Endodermal cell (in vitro differentiated cells): Measurements from ENCODE around the gene GAB4. TPM values are rescaled to one million over a fixed set of nuclear protein-coding genes. Genes with fewer than 3 reads are reported as not detected.
"Not testable (repeated sequence)": the region's sequence is repeated elsewhere in the genome, so short reads cannot be mapped to it uniquely, and the experiment has no call there.

Experiments used
- DNase-seq: peaks from one replicate; pipeline ENCODE4 v3.0.0-alpha.2; 2017
- H3K27ac ChIP-seq: 2 replicates; pipeline ENCODE4 v1.5.1; 2013; ENCODE audit warnings: mild to moderate bottlenecking, low read depth, low read length, moderate library complexity
- H3K27me3 ChIP-seq: 2 replicates; pipeline ENCODE4 v1.6.1; 2013; ENCODE audit warnings: mild to moderate bottlenecking, low read length, moderate library complexity; ENCODE audit not compliant: insufficient read depth, control insufficient read depth, poor library complexity, severe bottlenecking
- H3K36me3 ChIP-seq: 2 replicates; pipeline ENCODE4 v1.7.0; 2013; ENCODE audit warnings: mild to moderate bottlenecking, low read length, moderate library complexity; ENCODE audit not compliant: control insufficient read depth, insufficient read depth
- H3K4me1 ChIP-seq: one replicate; pipeline ENCODE4 v1.7.0; 2013; ENCODE audit warnings: low read length; ENCODE audit not compliant: control insufficient read depth, insufficient read depth
- H3K4me3 ChIP-seq: 2 replicates; pipeline ENCODE4 v1.5.1; 2013; ENCODE audit warnings: mild to moderate bottlenecking, low read length, moderate library complexity
- H3K9ac ChIP-seq: 2 replicates; pipeline ENCODE4 v1.6.1; 2013; ENCODE audit warnings: mild to moderate bottlenecking, low read length, moderate library complexity; ENCODE audit not compliant: poor library complexity, severe bottlenecking; ENCODE audit errors: extremely low read depth
- H3K9me3 ChIP-seq: 2 replicates; pipeline ENCODE4 v1.6.1; 2013; ENCODE audit warnings: mild to moderate bottlenecking, low read length, moderate library complexity; ENCODE audit not compliant: control insufficient read depth
- H3K27ac Mint-ChIP-seq: 2 replicates; pipeline ENCODE4 v1.8.0; 2020; ENCODE audit warnings: mixed read lengths
- H3K27me3 Mint-ChIP-seq: 2 replicates; pipeline ENCODE4 v1.8.0; 2021; ENCODE audit warnings: mild to moderate bottlenecking, mixed read lengths; ENCODE audit not compliant: insufficient read depth
- H3K36me3 Mint-ChIP-seq: 2 replicates; pipeline ENCODE4 v1.8.0; 2020; ENCODE audit warnings: low read depth, mixed read lengths
- H3K4me1 Mint-ChIP-seq: 2 replicates; pipeline ENCODE4 v1.8.0; 2020; ENCODE audit warnings: mixed read lengths
- H3K4me3 Mint-ChIP-seq: 2 replicates; pipeline ENCODE4 v1.8.0; 2020; ENCODE audit warnings: mild to moderate bottlenecking, moderate library complexity, mixed read lengths
- H3K9me3 Mint-ChIP-seq: 2 replicates; pipeline ENCODE4 v1.8.0; 2020; ENCODE audit warnings: mild to moderate bottlenecking, mixed read lengths
- WGBS, 2 experiments: methylation state at CpG; one replicate each; pipeline versions ENCODE4 v1.1.5 to v1.1.7; 2013; ENCODE audit warnings: missing lambda C conversion rate in 2 of 2, mixed read lengths in 1 of 2; ENCODE audit not compliant: insufficient coverage in 1 of 2, insufficient read length in 1 of 2; 5-methylcytosine and 5-hydroxymethylcytosine counted together
- total RNA-seq, 2 donors: library from RNA; stranded (reverse); fragmentation: NEBNext Ultra II Directional in 1 of 2; extraction: Animal tissue kit (Norgen Biotek cat#: 25700) in 1 of 2; gene quantifications; 2 replicates in 1 of 2; 3 replicates in 1 of 2; pipeline ENCODE4 v1.2.1, GENCODE V29; 2021
- TF ChIP-seq, protein P1 (sequence below): fragments of 200-600 bp; sonication (generic); conservative IDR thresholded peaks from 2 replicates; pipeline ENCODE4 v1.5.0; 2021; ENCODE audit warnings: antibody characterized with exemption, mild to moderate bottlenecking

GAB4 gene
- total RNA-seq, 2 donors from 2014 or later = 0.22 TPM; not detected in 1

DNA sequence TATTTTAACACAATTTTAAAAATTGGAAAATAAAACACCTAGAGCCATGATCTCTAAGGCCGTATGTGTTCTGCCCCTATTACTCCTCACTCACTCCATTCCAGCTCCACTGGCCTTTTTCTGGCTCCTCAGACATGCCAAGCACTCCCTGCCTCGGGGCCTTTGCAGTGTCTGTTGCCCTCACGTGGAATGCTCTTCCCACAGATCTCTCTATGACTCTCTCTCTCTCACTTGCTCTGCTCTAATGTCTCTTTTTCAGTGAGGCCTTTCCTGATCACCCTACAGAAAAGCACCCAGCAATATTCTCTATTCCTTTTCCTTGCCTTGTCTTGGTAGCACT is 6.0 kb upstream of the GAB4 start:
- not testable (repeated sequence) for H3K4me1 ChIP-seq, H3K27ac Mint-ChIP-seq, H3K4me3 Mint-ChIP-seq, DNase-seq, H3K27ac ChIP-seq, H3K9me3 Mint-ChIP-seq, H3K36me3 Mint-ChIP-seq, H3K27me3 ChIP-seq, H3K36me3 ChIP-seq, H3K4me3 ChIP-seq, H3K9ac ChIP-seq, H3K4me1 Mint-ChIP-seq
- H3K9me3 ChIP-seq = peaks cover 23% of the 10 kb centered on the region
- peaks cover 20% of the 10 kb centered on the region for H3K27me3 Mint-ChIP-seq
- 55 to 67% methylated on average over 2 to 3 of the region's 3 CpGs for WGBS, 2 experiments

DNA sequence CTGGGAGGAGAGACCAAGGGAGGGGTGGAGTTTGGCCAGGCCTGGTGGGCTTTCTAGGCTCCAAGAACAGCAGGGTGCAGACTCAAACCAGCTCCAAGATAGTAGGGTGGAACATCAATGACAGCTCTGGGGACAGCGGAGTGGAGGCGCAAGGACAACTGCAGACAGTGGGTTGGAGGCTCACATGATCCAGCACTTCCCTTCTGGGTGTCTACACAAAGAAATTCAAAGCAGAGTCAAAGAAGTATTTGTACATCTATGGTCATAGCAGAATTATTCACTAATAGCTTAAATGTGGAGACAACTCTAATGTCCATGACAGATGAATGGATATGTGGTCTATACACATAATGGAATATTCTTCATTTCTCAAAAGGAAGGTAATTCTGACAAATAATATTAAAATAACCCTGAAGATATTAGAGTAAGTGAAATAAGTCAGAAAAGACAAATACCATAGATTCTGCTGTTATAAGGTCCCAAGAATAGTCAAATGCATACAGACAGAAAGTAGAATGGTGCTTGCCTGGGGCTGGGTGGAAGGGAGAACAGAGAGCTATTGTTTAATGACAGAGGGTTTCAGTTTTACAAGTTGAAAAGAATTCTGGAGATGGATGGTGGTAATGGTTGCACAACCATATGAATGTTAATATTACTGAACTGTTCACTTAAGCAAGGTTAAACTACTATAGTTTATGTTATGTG is 5.5 kb upstream of the GAB4 start:
- TF ChIP-seq, protein P1, sequence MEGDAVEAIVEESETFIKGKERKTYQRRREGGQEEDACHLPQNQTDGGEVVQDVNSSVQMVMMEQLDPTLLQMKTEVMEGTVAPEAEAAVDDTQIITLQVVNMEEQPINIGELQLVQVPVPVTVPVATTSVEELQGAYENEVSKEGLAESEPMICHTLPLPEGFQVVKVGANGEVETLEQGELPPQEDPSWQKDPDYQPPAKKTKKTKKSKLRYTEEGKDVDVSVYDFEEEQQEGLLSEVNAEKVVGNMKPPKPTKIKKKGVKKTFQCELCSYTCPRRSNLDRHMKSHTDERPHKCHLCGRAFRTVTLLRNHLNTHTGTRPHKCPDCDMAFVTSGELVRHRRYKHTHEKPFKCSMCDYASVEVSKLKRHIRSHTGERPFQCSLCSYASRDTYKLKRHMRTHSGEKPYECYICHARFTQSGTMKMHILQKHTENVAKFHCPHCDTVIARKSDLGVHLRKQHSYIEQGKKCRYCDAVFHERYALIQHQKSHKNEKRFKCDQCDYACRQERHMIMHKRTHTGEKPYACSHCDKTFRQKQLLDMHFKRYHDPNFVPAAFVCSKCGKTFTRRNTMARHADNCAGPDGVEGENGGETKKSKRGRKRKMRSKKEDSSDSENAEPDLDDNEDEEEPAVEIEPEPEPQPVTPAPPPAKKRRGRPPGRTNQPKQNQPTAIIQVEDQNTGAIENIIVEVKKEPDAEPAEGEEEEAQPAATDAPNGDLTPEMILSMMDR = no peak
- peaks cover 21% of the 10 kb centered on the region for H3K9me3 ChIP-seq
- no peak overlapping the region for H3K4me3 ChIP-seq
- 81 to 92% methylated on average over 2 of the region's 2 CpGs for WGBS, 2 experiments
- H3K9ac ChIP-seq = no peak overlapping the region
- H3K36me3 Mint-ChIP-seq = no peaks in the 10 kb centered on the region
- H3K27ac Mint-ChIP-seq = no peak overlapping the region
- no peaks in the 10 kb centered on the region for H3K36me3 ChIP-seq
- no peak for DNase-seq
- no peak overlapping the region for H3K4me3 Mint-ChIP-seq
- H3K4me1 ChIP-seq = no peaks in the 10 kb centered on the region
- H3K27me3 ChIP-seq = no peaks in the 10 kb centered on the region
- no peak overlapping the region for H3K27ac ChIP-seq
- no peaks in the 10 kb centered on the region for H3K4me1 Mint-ChIP-seq
- peaks cover 24% of the 10 kb centered on the region for H3K27me3 Mint-ChIP-seq
- no peaks in the 10 kb centered on the region for H3K9me3 Mint-ChIP-seq

DNA sequence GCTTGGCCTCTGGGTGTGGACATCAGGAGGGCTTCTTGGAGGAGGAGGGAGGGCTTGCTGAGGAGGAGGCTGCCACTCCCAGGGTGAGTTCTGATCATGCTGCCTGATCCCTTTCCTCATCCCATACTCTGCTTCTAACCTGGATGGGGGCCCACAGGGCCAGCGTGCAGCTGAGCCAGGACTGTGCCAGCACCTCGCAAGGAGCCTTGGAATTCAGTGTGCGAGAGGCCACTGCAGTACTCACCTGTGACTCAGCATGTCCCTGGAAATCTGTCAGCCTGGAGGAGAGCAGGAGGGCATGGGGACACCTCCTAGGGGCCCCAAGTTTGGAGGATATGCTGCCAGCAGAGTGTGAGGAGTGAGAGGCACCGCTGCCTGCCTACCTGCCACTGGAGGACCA is 4.2 kb upstream of the GAB4 start:
- H3K27ac Mint-ChIP-seq = no peak overlapping the region
- no peak for DNase-seq
- Histone ChIP-seq H3K4me1 (no peaks in the 10 kb centered on the region), H3K36me3 (no peaks in the 10 kb centered on the region), H3K9me3 (peaks cover 21% of the 10 kb centered on the region), H3K27me3 (no peaks in the 10 kb centered on the region), H3K4me3 (no peak overlapping the region), H3K9ac (no peak overlapping the region), H3K27ac (no peak overlapping the region)
- H3K36me3 Mint-ChIP-seq = no peaks in the 10 kb centered on the region
- H3K9me3 Mint-ChIP-seq = peaks cover 6% of the 10 kb centered on the region
- 62 to 93% methylated on average over 3 to 4 of the region's 4 CpGs for WGBS, 2 experiments
- TF ChIP-seq, protein P1 = no peak
- peaks cover 37% of the 10 kb centered on the region for H3K27me3 Mint-ChIP-seq
- H3K4me3 Mint-ChIP-seq = no peak overlapping the region
- no peaks in the 10 kb centered on the region for H3K4me1 Mint-ChIP-seq
